Measurements from ENCODE around the gene UTS2.

Gene UTS2

GRCh38 chr1:7852804-7853683 is at the start of gene UTS2:
UTS2 (minus strand) TSS chr1:7853065; CDS start chr1:7853003, 62 bp downstream.
- DNase-seq (ENCODE audit: low read depth in 2 of 2): no peak

GRCh38 chr1:7899741-7900140 is 46.9 kb upstream of the UTS2 start:
- DNase-seq (ENCODE audit: low read depth in 2 of 2): no peak

DNA sequence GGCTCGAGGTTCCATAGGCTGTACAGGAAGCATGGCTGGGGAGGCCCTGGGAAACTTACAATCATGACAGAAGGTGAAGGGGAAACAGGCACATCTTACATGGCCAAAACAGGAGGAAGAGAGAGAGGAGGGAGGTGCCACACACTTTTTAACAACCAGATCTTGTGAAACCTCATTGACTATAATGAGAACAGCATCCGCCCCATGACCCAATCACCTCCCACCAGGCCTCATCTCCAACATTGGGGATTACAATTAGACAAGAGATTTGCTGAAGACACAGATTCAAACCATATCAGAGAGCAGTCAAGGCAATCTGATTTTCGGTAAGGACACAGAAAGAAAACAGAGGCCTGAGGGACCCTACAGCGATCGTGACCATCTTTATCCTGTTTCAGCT is 46.1 kb upstream of the UTS2 start:
- DNase-seq (ENCODE audit: low read depth in 2 of 2): no peak

GRCh38 chr1:7896994-7897393 is 44.1 kb upstream of the UTS2 start:
- DNase-seq (ENCODE audit: low read depth in 2 of 2): no peak

GRCh38 chr1:7893529-7894180 is 40.8 kb upstream of the UTS2 start:
- DNase-seq (ENCODE audit: low read depth in 2 of 2): no peak

DNA sequence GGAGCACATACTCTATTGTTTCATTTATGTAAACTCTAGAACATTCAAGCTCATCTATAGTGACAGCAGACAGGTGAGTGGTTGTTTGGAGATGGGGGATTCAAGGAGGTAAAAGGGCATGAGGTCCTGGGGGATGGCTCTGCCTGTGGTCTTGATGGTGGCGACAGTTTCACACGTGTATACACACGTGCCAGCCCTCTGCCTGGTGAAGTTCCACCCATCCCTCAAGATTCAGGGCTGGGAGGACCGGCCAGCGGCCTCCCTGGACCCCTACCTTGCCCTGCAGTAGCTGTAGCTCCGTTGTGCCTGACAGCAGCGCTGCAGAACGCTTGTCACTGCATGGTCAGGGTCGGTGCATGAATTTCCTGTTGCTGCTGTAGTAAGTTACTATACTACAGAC is 38.9 kb upstream of the UTS2 start:
- DNase-seq (ENCODE audit: low read depth in 2 of 2): no peak

DNA sequence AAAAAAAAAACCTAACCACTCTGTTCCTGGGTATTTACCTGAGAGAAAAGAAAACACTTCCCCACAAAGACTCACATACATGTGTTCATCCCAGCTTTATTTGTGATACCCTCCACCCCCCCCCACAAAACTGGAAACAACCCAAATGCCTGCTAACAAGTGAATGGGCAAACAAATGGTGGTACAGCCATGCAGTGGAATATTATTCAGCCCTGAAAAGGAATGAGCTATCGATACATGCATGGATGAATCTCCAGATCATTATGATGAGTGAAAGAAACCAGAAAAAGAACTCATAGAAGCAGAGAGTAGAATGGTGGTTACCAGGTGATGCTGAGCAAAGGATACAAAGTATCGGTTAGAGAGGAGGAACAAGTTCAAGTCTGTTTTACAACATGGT is 38.0 kb upstream of the UTS2 start:
- DNase-seq (ENCODE audit: low read depth in 2 of 2): no peak

DNA sequence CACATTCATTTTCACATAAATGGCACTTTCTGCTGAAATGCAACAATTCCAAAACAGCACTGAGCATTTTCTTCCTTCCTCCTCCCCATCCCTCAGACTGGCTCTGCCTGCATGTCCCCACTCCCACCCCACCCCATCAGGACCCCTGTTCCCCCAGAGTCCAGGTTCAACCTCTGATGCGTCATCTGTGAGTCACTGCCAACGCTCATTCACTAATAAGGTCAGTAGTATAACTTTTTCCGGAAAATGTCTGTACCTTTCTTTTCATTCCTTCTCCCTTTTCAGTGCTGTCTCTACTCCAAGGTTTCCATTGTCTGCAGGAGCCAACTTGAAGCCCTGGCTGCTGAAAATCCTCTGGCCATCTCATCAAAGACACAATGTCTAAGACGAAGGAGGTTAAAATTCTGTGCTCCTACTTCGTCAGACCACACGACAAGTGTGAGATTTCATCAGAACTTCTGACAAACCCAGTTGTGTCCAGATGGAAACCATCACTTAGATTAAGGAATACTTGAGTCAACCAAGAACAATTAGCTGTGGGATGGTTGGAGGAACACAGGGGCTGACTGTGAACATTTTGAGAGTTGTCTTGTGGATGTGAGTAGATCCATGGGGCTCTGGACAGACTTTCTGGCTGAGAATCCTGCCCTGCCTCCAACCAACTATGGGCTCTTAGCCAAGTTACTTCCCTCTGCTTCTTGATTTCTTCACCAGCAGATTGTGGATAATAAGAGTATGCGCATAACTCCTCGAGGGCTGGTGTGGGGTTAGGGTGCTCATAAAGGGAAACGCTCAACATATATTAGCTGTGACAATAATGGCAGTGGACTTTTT is 35.6 kb upstream of the UTS2 start:
- DNase-seq (ENCODE audit: low read depth in 2 of 2): no peak

GRCh38 chr1:7886405-7886745 is 33.5 kb upstream of the UTS2 start:
- no peak for DNase-seq (ENCODE audit: low read depth in 2 of 2)

DNA sequence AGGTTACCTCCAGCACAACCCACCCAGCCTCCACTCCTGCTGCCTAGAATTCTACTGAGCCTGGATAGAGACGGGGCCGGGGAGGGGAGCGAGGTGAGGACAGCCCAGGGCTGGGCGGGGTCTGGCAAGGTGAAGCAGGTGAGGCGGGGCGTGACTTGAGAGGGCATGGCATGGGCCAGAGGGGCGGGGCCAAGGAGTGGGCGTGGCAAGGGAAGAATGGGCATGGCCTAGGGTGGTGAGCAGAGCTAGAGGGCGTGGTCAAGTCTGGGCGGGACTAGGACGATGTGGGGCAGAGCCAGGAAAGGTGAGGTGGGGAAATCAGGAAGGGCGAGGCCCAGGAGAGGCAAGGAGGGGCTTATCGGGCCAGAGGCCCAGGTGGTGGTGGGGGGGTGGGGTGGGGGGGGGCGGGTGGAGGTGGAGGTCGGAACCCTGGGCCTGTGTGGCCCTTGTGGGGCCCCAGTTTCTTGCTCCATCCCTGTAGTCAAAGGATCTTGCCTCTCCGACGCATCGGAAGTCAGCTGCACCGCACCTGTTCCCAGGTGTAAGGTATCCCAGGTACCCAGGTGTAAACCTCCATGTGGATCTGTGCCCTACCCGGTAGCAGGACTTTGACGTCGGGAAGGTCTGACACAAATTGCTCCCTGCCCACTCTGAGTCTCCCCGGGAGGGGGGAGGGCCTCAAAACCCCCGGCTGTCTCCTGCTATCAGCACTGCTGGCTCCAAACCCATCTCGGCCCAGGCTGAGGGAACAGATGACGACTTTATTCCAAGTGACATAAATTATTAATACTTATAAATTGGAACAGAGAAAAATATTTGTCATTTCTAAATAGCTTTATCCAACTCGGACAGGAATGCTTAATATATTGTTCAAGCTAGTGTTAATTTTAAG is 32.9 kb upstream of the UTS2 start:
- peak; percentile 20 to 32 for DNase-seq (ENCODE audit: low read depth in 2 of 2)

DNA sequence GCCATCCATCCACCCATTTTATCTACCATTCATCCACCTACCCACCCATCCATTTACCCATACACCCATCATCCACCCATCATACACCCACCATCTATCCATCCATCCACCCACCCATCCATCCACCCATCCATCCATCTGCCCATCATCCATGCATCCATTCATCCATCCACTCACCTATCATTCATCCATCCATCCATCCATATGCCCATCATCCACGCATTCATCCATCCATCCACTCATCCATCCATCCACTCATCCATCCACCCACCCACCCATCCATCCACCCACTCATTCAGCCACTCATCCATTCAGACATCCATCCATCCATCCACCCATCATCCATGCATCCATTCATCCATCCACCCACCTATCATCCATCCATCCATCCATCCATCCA is 31.9 kb upstream of the UTS2 start:
- DNase-seq (ENCODE audit: low read depth in 2 of 2): no peak

DNA sequence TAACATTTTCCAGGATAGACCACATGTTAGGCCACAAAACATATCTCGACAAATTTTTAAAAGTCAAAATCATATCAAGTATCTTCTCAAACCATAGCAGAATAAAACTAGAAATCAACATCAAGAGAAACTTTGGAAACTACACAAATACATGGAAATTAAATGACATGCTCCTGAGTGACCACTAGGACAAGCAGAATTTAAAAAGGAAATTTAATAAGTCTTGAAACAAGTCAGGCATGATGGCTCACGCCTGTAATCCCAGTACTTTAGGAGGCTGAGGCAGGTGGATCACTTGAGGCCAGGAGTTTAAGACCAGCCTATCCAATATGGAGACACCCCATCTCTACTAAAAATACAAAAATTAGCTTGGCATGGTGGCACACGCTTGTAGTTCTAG is 26.4 kb upstream of the UTS2 start:
- no peak for DNase-seq (ENCODE audit: low read depth in 2 of 2)

GRCh38 chr1:7878027-7878426 is 25.2 kb upstream of the UTS2 start:
- DNase-seq (ENCODE audit: low read depth in 2 of 2): no peak

DNA sequence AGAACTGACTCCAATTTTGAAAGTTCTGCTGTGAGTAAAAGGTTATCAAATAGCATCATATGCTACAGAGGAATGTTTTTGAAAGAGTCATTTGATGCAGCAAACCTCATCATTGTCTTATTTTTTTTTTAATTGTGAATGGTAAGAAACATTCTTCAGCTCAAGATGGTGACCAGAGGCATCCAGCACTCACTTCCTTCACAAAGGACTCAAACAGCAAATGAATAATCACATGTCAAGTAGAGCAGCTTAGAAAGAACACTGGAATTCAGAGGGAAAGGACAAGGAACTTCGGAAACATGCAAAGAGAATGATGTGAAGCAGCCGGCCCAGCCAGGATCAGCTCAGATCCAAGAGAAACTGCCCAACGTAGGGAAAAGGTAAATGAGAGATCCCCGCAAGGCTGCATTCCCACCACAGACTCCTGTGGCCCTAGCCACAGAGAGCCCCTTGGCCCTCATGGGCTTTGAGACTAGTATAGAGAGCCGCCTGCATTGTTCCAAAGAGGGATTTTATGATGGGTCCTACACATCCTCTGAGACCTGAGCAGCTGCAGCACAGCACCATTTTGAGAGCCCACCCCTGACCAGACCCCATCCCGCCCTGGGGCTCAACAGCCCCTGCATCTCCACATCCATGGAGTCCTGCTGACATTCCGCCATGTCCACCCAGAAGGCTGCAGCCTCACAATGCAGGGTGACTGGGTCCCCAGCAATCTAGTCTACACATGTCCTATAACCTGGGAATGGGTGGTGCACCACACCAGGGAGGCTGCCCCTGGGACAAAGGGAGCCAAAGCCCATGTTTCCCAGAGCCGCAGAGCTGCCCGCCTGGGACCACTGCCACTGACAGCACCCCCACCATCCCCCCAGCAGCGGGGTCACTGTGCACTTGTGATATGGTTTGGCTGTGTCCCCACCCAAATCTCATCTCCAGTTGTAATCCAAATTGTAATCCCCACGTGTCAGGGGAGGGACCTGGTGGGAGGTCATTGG is 21.2 kb upstream of the UTS2 start:
- DNase-seq (ENCODE audit: low read depth in 2 of 2): no peak

DNA sequence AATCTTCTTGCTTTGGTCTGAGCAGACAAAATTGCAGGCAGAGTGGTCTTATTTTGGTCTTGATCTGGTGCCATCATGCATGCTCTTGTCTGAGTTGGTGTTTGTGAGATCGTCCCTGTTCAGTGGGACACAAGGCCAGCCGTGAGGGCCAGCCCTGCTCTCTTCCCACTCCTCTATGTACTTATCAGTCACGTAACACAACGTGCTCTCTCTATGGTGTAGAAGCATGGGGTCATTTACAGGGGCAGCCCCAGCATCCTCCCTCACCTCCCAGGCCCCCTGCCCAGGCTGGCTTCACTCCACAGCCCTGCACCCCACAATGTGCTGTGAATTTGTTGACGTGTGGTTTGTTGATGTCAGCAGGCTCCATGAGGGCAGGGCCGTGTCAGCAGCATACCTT is 18.3 kb upstream of the UTS2 start:
- no peak for DNase-seq (ENCODE audit: low read depth in 2 of 2)

DNA sequence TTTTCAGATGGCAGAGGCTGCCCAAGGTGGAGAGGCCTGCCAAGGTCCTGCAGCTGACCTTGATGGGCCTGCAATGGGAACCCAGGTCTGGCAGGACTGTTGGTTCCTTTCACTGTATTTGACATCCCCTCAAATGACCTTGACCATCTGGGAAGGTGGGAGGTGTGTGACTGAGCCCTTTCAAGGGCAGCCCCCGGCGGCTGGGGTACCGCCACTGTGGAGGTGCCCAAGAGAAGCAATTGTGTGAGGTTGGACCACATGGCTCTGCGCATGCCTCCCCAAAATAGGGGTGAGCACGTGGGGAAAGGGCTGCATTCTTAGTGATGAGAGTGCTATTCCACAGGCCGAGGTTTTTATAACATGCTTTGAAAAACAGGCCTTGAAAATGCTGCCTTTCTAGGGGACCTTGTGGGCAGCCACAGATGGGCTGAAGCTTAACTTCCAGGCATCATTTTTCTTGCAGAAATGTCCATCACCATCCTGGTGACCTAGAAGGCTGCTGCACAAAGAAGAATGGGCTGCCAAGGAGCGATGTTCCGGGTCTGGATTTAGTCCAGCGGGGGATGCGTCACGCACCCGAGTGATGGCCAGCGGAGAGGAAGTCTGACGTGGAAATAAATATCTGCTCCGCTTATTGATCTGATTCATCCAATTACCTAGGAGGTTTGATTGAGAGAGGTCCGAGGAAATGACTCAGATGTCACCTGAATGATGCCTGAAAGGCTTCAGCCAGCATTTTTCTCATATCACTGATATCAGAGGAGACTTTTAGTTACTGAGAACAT is 16.5 kb upstream of the UTS2 start:
- no peak for DNase-seq (ENCODE audit: low read depth in 2 of 2)

DNA sequence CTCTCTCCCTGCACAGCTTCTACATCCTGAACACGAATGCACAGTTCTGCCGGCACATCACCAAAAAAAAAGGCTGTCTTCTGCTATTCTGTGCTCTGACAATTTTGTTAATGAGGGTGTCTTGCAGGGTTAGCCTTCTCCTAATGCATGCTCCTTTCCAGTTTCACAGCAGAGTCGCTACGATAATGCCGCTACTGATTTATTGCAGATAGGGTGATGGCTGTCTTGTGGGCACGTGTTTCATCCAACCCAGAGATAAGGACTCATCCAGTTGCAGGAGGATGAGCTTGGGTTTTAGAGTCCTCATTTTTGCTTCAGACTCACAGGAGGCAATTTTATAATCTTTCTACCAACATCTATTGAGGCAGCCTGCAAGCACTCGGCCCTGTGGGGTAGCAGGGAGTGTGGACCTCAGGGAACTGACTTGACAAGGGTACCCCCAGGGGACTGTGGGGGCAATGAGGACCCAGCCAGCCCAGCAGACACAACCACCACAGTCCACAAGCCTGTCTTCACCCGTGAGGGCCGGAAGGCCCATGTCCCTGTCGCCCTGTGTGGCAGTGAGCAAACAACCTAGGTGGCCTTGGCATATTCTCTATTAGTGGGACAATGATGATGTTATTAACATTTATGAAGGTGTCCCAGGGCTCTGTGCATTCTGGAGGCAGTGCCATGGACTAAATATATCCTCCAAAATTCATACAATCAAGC is 15.4 kb upstream of the UTS2 start:
- DNase-seq (ENCODE audit: low read depth in 2 of 2): no peak

- no peak for DNase-seq (ENCODE audit: low read depth in 2 of 2)
These were observed 13.1 kb upstream of the UTS2 start for GRCh38 chr1:7865978-7866377.
